ENCODE data around the gene UBXN10. TPM values are rescaled to one million over a fixed set of nuclear protein-coding genes. Genes with fewer than 3 reads are reported as not detected.

Gene UBXN10
- total RNA-seq, 1 donor from 2014 or later: not detected

DNA sequence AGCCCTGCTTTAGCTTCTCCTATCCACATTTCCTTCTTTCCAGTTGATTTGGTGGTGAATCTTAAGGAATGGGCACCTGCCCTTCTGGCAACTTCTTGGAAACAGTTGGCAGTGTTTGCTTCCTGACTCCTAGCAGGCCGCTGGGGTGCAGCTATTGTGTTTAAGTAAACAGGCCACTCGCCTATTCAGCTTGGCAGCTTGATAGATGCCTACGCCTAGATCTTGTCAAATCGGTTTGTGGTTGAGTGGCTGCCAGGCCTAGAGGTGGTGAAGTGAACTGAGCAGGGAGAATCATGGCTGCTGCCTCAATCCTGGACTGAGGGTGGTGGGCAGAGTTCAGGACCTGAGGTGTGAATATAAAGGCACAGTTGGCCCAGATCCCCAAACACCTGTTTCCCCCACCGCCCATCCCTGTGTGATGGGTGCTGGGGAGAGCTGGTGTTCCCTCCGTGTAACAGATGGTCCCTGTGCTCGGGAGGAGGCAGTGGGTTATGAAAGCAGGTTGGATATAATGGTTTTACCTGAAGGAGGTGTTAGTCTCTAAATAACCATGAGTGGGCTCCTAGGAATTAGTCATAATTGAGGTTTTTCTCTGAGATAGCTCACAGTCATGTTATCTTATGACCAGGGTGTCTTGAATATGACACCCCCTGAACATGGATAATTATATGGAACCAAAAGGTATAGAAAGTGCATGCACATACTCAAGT, 1.4 kb downstream of the UBXN10 start:
- intact Hi-C loops (cut with DNase I): no loop called here
- Histone ChIP-seq H3K4me3 (no peak overlapping the region), H3K27me3 (no peaks in the 10 kb centered on the region), H3K9me3 (no peaks in the 10 kb centered on the region), H3K27ac (no peak overlapping the region), H3K36me3 (no peaks in the 10 kb centered on the region), H3K4me1 (no peaks in the 10 kb centered on the region)
- no peak for DNase-seq (ENCODE audit: low spot score in 2 of 2)
- TF ChIP-seq, protein P1, sequence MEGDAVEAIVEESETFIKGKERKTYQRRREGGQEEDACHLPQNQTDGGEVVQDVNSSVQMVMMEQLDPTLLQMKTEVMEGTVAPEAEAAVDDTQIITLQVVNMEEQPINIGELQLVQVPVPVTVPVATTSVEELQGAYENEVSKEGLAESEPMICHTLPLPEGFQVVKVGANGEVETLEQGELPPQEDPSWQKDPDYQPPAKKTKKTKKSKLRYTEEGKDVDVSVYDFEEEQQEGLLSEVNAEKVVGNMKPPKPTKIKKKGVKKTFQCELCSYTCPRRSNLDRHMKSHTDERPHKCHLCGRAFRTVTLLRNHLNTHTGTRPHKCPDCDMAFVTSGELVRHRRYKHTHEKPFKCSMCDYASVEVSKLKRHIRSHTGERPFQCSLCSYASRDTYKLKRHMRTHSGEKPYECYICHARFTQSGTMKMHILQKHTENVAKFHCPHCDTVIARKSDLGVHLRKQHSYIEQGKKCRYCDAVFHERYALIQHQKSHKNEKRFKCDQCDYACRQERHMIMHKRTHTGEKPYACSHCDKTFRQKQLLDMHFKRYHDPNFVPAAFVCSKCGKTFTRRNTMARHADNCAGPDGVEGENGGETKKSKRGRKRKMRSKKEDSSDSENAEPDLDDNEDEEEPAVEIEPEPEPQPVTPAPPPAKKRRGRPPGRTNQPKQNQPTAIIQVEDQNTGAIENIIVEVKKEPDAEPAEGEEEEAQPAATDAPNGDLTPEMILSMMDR (IDR thresholded peaks at IDR 0.05): no peak

DNA sequence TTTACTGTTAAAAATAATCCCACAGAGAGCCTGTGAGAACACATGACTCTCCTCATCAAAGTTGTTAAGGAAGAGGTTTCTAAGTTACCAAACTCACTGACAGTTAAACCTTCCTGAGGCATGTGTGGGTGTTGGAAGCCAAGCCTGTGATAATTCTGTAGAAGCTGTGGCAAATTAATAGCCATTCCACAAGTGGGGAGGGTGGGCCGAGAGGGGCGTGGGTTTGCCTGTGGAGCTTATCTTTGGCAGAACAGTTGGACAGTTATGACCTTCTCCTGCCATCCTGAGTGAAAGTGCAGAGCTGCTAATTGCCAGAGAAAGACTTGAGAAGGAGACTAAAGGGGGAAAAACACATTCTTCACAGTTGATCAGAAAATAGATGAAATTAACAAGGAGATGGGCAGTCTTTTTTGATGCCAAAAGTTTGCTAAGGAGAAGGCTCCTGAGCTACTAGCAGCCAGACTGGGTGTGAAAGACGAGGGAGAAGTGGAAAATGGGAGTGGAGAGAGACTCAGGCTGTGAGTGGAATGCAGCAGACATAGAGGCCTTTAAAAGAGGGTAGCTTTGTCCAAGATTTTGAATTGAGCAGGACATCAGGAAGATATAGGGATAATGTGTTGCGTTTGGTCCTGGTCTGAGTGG, 2.0 kb downstream of the UBXN10 start:
- TF ChIP-seq, protein P1 (IDR thresholded peaks at IDR 0.05): no peak
- intact Hi-C loops (cut with DNase I): no loop called here
- H3K36me3 ChIP-seq: no peaks in the 10 kb centered on the region
- H3K4me1 ChIP-seq: no peaks in the 10 kb centered on the region
- no peak overlapping the region for H3K4me3 ChIP-seq
- H3K27me3 ChIP-seq: no peaks in the 10 kb centered on the region
- no peaks in the 10 kb centered on the region for H3K9me3 ChIP-seq
- no peak for DNase-seq (ENCODE audit: low spot score in 2 of 2)
- H3K27ac ChIP-seq: no peak overlapping the region

DNA sequence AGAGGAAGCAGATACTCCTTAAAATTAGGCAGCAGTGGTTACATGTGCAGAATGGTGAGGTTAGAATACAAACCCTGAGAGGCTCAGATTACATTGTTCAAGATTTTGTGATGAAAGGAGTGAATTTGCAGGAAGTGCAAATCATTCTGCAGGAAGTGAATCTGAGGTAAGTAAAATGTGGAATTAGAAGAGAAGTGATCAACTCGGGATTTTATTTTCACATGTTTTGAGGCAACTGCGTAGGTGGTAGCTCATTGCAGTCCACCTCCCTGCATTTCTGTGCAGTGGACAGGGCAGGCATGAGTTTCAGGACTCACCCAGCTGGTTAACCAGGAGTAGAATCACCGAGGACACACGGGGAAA, 2.5 kb downstream of the UBXN10 start:
- H3K27ac ChIP-seq: no peak overlapping the region
- H3K27me3 ChIP-seq: no peaks in the 10 kb centered on the region
- H3K4me1 ChIP-seq: no peaks in the 10 kb centered on the region
- no peak overlapping the region for H3K4me3 ChIP-seq
- DNase-seq (ENCODE audit: low spot score in 2 of 2): no peak
- no peaks in the 10 kb centered on the region for H3K36me3 ChIP-seq
- TF ChIP-seq, protein P1 (IDR thresholded peaks at IDR 0.05): no peak
- intact Hi-C loops (cut with DNase I): no loop called here
- H3K9me3 ChIP-seq: no peaks in the 10 kb centered on the region

DNA sequence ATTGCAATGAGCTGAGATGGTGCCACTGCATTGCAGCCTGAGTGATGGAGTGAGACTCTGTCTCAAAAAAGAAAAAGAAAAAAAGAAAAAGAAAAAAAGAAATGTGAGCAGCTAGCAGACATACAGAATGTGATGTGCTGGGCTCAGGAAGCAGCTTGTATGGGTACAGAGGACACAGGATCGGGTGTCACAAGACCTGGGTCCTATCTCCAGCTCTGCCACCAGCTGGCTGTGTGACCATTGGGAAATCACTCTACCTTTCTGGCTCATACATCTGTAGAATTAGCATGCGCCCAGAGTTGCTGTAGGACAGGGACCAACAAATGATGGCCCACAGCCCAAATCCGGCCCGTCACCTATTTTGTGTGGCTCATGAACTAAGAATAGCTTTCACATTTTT, 3.8 kb downstream of the UBXN10 start:
- TF ChIP-seq, protein P1 (IDR thresholded peaks at IDR 0.05): no peak
- H3K36me3 ChIP-seq: no peaks in the 10 kb centered on the region
- no peak overlapping the region for H3K4me3 ChIP-seq
- H3K27ac ChIP-seq: no peak overlapping the region
- H3K27me3 ChIP-seq: no peaks in the 10 kb centered on the region
- DNase-seq (ENCODE audit: low spot score in 2 of 2): no peak
- no peaks in the 10 kb centered on the region for H3K4me1 ChIP-seq
- intact Hi-C loops (cut with DNase I): no loop called here
- no peaks in the 10 kb centered on the region for H3K9me3 ChIP-seq

DNA sequence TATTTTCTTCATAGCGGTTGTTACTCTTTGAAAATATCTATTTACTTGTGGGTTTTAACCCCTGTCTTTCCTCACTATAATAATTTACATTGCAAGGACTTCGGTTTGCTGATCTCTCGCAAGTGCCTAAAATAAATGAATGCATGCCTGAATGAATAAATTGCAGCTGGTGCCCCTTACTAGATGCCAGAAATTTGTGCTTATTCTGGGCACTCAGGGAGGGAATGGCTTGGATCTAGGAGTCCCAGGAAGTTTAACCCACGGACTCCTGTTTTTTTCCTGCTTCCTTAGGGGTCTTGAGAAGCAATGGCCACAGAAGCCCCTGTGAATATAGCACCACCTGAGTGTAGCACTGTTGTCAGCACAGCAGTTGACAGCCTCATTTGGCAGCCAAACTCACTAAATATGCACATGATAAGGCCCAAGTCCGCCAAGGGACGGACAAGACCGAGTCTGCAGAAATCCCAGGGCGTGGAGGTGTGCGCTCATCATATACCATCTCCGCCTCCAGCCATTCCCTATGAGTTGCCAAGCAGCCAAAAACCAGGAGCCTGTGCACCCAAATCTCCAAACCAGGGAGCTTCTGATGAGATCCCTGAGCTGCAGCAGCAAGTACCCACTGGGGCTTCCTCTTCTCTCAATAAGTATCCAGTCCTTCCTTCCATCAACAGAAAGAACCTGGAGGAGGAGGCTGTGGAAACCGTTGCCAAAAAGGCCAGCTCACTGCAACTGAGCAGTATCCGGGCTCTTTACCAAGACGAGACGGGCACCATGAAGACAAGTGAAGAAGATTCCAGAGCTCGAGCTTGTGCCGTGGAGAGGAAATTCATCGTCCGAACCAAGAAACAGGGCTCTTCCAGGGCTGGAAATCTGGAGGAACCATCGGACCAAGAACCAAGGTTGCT, 4.6 kb downstream of the UBXN10 start:
- no peaks in the 10 kb centered on the region for H3K9me3 ChIP-seq
- no peaks in the 10 kb centered on the region for H3K4me1 ChIP-seq
- TF ChIP-seq, protein P1 (IDR thresholded peaks at IDR 0.05): no peak
- H3K27me3 ChIP-seq: no peaks in the 10 kb centered on the region
- no peak overlapping the region for H3K27ac ChIP-seq
- no peak for DNase-seq (ENCODE audit: low spot score in 2 of 2)
- no peak overlapping the region for H3K4me3 ChIP-seq
- no peaks in the 10 kb centered on the region for H3K36me3 ChIP-seq
- intact Hi-C loops (cut with DNase I): no loop called here

All from ascending aorta (tissue), 2 donors.